ENCODE data around the gene GREB1L.
"Not testable (repeated sequence)": the region's sequence is repeated elsewhere in the genome, so short reads cannot be mapped to it uniquely, and the experiment has no call there.

The GREB1L gene

DNA sequence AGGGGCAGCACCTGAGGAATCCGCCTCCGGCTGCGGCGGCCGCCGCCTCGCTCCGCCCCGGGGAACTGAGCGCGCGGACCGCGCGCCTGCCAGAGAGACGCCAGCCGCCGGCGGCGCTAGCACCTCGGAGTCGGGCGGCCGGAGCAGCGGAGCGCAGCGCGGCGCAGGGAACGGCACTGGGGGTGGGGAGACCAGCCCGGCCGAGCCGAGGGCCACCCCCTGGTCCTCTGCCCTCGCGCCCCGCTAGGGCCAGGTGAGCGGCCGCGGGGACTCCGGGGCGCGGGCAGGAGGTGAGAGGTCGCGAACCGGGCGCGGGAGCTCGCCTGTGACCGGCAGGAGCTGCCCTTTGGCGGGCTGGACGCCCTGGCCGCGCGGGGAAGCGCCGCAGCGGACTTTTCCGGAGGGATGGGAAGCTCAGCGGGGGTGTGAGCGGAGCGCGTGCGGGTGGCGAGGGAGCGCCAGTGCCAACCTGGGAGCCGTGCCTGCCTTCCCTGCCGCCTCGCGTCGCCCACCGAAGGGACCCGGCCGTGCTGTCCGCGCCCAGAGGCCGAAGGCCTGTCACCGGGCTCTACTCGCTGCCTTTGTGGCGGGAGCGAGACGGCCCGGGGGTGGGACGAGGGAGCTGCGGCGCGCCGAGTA, at the start of gene GREB1L:
Gene GREB1L, plus strand, starts transcription at position 92 of the 639 bp plus-strand sequence. CDS start 141,287 bp downstream, outside the sequence.
- DNase-seq (ENCODE audit: low read depth in 2 of 2), result peak in 1 of 2 donors; percentile 9

DNA sequence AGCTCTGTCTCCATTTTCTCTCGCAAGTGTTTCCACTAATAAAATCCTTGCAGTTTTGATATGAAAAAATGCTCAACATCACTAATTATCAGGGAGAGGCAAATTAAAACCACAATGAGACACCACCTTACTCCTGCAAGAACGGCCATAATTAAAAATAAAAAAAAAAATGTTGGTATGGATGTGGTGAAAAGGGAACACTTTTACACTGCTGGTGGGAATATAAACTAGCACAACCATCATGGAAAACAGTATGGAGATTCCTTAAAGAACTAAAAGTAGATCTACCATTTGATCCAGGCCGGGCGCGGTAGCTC, 49.8 kb upstream of the GREB1L start:
- no peak for DNase-seq (ENCODE audit: low read depth in 2 of 2)

DNA sequence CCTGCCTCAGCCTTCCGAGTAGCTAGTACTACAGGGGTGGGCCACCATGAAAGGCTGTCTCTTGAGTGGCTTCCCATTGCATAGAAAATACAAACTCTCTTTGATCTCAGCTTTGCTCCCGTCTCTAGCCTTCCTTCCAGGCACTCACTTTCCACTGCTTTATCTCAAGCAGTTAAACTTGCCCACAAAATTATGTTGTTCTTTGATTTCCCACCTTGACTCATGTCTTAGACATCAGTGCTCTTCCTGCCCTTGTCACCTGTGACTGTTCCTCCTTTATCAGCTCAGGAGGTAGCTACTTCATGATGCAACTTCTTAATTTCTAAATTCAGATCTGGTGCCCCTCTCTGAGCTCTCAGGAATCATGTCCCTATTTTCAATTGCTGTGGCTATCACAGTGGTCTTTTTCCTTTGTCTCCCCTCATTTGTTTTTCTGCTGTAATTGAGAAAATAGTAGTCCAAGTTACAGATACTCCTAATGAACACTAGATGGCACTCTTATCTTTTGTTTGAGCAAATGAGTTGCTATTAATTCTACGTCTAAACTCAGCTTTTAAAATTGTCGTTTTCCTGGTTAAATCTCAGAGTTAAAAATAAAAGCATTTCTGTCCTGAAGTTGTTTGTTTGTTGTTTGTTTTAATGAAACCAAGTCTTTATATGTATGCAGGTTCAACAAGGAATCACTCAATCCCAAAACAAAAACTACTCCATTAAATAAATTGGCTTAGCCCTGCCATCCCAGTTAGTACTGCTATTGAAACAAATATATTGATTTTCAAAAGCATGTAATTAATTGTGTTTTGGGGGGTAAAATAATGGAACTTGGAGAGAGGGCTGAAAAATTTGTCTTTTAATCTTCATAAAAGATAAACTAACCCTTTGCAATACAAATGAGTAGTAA, 46.9 kb upstream of the GREB1L start:
- DNase-seq (ENCODE audit: low read depth in 2 of 2), result no peak

DNA sequence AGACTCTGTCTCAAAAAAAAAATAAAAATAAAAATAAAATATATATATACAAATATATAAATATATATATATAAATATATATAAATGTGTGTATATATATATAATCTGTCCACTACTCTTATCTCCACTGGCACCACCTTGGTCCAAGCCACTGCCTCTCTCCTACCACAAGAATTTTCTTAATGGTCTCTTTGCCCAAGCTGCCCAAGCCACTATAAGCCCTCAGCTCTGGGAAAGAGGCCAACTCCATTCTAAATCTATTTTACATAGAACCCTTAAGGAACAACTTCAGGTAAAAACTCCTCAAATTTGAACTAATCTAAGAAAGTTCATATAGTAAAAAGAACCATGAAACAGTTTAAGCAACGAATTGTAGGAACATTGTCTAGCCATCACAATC, 45.6 kb upstream of the GREB1L start:
- no peak for DNase-seq (ENCODE audit: low read depth in 2 of 2)

DNA sequence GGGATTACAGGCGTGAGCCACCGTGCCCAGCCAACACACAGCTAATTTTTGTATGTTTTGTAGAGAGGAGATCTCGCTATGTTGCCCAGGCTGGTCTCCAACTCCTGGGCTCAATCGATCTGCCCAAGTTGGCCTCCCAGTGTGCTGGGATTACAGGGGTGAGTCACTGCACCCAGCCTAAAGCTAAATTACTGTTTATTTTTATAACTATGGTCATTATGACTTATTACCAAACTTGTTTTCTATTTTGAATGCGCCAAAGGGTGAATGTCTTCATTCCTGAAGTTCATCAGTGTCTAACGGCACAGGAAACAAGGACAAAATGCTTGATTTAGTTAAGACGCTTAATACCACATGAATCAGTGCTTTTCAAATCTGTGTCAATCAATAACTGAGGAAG, 38.9 kb upstream of the GREB1L start:
- no peak for DNase-seq (ENCODE audit: low read depth in 2 of 2)

DNA sequence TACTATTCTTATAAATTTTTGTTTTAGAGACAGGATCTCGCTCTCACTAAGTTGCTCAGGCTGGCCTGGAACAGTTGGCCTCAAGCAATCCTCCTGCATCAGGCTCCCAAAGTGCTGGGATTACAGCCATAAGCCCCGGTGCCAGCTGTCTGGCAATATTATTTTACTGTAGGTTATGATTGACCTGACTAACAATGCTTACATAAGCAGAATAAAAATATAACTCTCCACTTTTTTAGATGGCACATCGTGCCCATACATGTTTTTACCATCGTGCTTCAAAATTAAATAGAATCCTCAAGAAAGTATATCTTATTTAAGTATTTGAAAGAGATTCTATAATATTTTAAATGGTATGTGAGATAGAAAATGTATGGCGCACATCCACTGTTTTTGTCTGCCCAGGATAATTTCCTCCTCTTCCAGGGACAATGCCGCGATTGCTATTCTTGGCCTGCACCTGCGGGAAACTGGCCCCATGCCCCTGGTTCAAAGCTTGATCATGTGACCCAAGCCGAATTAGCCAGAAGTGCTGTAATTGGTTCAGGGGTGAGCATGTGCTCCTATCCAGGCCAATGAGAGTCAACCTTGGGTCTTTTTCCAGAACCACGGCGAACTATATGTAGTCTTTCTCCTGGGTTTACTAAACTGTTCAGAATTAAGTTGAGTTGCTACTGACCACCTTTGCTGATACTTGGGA, 38.3 kb upstream of the GREB1L start:
- DNase-seq (ENCODE audit: low read depth in 2 of 2), result no peak

DNA sequence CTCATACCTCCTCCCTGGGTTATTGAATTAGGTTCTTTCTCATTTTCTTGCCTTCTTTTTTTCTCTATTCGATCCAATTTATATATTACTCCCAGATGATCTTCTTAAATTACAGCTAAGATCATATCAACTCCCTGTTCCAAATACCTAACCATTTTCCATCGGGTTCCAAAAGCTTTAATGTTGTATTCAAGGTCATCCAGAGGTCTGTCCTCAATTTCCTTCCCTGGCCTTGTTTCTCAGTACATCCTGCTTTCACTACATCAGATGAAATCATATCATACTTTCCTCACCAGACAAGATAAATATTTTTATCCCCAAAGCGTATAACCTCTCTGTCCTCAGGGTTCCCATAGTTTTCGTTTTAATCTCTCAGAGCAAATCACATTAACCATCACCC, 36.3 kb upstream of the GREB1L start:
- DNase-seq (ENCODE audit: low read depth in 2 of 2), result no peak

DNA sequence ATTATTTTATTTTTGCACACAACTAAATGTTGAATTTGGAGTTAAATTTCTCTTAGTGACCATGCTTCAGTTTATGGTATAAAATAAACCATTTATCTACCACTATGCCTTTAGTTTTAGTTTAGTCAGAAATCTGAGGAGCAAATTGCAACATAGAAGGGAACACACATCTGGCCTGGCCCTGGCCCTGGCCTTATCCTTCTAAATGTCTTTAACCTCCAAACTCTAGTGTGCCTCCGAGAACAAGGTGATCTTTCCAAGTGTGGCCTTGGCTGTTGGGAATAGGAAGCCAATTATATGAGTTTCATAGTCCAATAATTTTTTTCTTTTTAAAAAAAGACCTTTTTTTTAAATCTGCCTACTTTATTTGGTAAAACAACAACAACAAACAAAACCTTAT, 31.8 kb upstream of the GREB1L start:
- no peak for DNase-seq (ENCODE audit: low read depth in 2 of 2)

DNA sequence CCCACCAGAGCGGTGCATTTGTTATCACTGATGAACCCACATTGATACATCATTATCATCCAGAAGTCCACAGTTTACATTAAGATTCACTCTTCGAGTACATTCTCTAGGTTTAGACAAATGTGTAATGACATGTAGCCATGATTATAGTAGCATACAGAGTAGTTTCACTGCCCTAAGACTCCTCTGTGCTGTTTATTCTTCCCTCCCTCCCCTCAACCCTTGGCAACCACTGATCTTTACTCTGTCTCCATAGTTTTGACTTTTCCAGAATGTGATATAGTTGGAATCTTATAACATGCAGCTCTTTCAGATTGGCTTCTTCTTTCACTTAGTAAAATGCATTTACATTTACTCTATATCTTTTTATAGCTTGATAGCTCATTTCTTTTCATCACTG, 31.2 kb upstream of the GREB1L start:
- DNase-seq (ENCODE audit: low read depth in 2 of 2), result no peak

DNA sequence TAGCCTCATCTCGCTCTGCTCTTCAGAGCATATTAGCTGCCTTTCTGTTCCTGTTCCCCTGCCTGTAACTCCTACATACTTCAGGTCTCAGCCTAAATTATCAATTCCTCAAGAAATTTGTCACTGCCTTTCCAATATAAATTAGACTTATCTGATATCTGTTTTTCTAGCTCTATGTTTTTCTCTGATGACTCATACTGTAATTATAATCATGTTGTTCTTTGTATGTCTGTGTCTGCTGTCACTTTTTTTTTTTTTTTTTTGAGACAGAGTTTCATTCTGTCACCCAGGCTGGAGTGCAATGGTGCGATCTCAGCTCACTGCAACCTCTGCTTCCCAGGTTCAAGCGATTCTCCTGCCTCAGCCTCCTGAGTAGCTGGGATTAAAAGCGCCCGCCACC, 27.6 kb upstream of the GREB1L start:
- DNase-seq (ENCODE audit: low read depth in 2 of 2), result not testable (repeated sequence)

DNA sequence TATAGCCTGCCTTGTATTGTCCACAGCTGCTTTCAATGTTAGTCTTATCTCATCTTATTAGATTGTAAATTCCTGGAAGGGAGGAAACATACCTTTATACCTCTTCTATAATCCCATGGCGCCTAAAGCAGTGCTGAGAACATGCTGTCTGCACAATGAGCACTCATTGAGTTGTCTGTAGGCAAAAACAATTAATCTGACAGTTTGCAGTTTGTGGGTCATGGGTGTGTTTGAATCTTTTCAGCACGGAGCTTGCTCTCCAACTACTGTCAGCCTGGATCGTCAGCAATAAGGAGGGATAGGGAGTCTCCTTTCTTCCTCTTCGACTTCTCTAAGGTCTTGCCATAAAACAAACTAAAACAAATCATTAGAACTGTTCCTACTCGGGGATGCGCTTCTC, 26.5 kb upstream of the GREB1L start:
- no peak for DNase-seq (ENCODE audit: low read depth in 2 of 2)

DNA sequence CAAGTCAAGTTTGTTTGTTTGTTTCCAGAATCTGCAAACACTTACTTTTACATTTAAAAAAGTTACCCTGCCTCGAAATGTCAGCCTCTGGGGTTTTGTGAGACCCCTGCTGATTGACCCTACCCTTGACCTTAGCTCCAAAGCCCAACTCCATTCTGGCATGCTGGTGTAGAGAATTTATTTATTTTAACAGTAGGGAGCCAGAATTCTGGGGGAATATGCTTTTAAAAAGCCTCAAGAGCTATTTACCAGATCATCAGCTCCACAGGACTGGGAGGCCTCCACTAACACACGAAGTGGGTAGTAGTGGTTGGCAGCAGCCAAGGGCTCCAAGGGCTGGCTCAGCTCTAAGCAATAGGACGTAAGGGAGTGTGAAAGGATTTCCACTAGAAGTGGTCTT, 23.2 kb upstream of the GREB1L start:
- no peak for DNase-seq (ENCODE audit: low read depth in 2 of 2)

DNA sequence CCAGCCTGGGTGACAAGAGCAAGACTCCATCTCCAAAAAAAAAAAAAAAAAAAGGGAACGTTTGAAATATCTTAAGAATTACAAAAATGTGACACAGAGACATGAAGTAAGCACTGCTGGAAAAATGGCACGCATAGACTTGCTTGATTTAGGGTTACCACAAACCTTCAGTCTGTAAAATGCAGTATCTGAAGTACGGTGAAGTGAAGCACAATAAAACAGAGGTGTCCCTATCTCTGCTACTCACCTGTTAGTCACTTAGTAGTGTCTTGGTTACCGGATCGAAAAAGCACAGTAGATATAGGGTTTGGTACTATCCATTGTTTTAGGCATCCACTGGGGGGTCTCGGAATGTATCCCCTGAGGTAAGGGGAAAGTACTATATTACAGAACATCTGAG, 11.6 kb upstream of the GREB1L start:
- DNase-seq (ENCODE audit: low read depth in 2 of 2), result no peak

DNA sequence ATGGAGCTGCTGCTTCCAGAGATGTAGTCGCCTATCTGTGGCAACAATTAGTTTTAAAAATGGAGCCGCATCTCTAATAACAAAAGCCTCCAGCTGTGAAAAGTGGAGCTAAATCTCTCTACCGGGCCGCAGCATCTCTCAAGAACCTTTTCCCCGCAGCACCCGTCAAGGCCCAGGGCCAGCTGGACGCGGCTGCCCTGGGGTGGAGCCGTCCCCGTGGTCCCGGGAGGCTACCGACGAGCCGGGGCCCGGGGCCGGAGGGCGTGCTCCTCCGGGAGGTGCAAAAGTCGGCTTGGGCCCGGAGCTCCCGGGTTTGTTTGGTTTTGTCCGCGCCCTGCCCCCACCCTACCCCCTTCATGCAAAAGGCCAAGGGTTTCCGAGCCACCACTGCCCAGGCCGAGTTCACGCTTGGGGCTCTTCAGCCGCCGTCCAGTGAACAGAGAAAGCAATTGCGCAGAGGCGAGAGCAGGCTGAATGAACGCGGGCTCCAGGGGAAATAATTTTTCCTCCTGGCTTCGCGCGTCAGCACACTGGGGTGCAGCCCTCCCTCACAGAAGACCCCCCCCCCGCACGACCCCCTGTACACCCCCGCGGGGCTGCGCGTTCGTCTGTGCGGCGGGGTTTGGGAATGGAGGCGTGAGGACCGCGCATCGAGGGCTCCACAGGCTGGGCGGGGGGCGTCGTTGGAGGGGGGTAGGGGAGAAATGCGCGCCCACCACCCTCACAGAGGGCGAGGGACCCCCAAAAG, 557 bp upstream of the GREB1L start:
- DNase-seq (ENCODE audit: low read depth in 2 of 2), result no peak

DNA sequence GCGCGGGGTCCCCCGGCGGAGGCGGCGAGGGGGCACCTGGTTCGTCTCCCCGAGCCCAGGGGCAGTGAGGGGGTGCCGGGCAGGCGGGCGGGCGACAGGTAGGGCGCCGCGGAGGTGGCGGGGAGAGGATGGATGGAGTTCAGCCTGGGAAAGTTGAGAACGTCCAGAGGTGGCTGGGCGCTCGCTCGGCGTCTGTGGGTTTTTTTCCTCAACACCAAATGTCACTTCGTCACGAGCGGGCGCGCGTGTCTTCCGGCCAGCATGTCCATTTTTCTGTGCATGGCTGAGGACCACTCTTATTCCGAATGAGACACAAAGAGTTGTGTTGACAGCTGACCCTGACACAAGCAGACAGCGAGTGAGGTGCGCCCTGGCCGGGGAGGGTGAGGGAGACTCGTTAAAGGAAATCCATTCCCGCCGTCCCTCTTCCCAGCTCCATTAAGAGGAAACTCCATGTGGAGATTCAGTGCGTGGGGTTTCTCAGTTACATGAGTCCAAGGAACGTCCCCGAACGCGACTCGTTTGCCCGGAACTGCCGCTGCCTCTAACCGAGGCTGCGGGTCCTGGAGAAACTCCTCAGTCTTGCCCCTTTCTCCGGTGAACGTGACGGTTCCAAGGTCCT, 859 bp downstream of the GREB1L start:
- DNase-seq (ENCODE audit: low read depth in 2 of 2), result no peak

DNA sequence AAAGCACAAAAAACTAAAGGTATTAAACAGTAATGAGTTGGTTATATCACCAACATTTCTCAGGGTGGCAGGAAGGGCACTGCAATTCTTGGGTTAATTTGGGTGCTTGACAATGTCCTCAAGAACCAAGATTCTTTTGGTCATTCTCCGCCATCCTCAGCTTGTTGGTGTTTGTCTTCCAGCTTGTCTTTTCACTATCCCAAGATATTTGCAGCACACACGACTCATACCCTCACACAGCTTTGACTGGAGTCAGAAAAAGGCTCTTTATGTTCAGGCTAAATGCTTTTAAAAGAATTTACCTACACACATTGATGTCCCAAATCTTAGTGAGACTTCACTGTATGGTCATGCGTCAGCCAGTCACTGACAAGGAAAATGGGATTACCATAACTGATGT, 12.5 kb downstream of the GREB1L start:
- DNase-seq (ENCODE audit: low read depth in 2 of 2), result no peak

DNA sequence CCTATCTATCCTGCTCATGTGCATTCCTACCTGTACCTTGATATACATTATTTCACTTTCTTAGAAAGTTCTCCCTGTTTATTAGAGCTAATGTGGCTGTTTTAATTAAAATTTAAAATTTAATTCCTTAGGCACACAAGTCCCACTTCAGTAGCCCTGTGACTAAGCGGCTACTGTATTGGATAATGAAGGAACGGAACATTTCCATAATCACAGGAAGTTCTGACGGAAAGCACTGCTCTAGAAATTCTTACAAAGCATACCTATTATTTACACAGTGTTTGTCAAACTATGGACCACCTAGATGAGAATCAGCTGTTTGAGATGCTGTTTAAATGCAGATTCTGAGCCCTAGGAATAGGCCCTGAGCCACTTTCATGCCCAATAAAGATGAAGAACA, 13.2 kb downstream of the GREB1L start:
- DNase-seq (ENCODE audit: low read depth in 2 of 2), result no peak

DNA sequence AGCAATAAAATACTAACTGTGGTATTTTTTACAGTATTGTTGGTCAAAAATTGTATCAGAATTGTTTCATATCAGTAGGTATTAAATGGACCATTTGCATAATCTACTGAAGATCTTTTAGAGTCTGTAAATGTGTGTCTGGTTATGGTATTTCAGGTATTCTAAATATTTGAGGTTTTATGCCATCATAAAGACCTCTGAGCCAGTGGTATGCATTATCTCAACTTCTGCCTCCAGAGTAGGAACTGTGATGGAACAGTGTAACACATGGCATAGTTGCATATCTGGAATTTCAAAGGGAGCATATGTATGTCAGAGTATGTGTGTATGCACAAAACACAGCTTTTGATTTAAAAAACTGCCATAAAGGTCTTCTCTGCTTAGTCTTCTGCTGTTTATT, 15.4 kb downstream of the GREB1L start:
- no peak for DNase-seq (ENCODE audit: low read depth in 2 of 2)

DNA sequence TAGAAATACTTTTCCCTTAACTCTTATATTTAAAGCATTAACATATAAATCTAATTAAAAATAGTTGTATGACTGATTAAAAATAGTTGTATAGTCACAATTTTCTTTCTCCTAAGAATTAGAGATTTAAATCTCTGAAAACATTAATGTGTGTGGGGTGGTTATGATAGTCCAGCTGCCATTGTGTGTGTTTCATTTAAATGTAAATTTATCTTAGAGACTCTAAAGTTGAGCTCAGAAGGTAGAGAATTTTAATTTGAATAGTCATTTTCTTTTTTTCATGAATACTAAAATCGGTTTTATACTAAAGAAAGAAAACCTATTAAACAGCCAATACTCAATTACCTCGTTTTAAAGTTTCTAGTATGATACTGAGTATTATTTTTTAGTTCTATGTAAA, 18.6 kb downstream of the GREB1L start:
- no peak for DNase-seq (ENCODE audit: low read depth in 2 of 2)

DNA sequence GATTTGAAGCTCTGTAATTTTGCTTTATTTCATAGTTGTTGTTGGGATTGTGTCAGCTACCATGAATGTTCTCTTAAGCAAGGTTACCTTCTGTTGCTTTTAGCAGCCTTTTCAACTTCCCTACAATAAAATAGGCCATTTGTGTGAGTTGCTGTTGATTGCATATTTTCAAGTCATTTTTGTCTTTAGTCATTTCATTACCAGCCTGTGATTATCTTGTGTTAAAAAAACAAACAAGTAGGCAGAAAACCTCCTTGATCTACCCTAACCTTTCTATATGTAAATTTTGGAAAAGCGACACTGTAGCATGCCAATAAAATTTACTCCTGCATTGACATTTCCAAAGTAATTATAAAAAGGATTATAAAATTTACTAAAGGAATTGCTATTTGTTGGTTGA, 19.3 kb downstream of the GREB1L start:
- DNase-seq (ENCODE audit: low read depth in 2 of 2), result no peak

DNA sequence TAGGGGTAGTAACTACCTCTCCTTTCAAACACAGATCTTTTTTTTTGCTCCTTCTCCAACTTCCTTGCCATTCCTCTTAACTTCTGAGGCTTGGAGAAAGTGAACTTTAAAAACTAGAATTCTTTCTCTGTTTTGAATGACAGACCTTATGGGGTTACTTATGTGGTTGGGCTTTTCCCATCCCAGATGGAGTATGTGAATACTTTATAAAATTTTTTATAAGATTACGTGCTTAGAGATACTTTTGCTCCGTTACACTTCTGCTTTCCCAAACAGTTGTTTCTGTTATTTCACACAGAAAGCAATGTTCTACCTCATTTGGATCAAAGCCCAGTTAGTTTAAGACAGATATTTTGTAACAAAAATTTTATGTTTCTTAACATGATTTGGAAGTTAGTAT, 20.2 kb downstream of the GREB1L start:
- DNase-seq (ENCODE audit: low read depth in 2 of 2), result no peak

DNA sequence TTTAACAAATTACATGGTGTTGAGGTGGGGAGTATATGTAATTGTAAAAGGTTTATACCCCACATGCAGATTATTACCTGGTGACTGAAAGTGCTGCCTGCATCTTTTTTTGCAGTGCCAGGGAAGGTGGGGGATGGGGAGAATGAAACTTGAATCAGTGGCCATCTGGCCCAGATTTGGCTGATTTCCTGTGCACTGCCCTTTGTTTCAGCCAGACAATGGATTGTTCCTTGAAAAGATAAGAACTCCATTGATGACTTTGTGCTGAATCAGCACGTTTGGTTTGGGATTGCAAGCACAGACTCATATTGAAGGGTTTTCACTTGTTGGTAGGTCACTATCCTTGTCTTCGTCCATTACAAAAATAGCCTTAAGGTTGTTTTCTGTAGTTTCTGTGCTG, 20.9 kb downstream of the GREB1L start:
- no peak for DNase-seq (ENCODE audit: low read depth in 2 of 2)

All from stimulated activated CD4-positive, alpha-beta T cell treated with anti-CD3 and anti-CD28 coated beads, Interleukin-1b, Interleukin-23, amount 100 ng/mL, for 4 hours (primary cell).